ENCODE measurements around the gene RANBP1.

GRCh38 chr22:20137671-20138416, 21.9 kb downstream of the RANBP1 start:
- TF ChIP-seq CTCF (conservative IDR thresholded peaks at IDR 0.05) (no peak), EZH2 (IDR thresholded peaks at IDR 0.05; ENCODE audit: low read depth) (no peak)
